Measurements from ENCODE around the gene CAMTA2. TPM values are rescaled to one million over a fixed set of nuclear protein-coding genes. Genes with fewer than 3 reads are reported as not detected.

The CAMTA2 gene
- total RNA-seq, 6 experiments from 2014 or later: 48.9 to 60.8 (median 54.1) TPM

DNA sequence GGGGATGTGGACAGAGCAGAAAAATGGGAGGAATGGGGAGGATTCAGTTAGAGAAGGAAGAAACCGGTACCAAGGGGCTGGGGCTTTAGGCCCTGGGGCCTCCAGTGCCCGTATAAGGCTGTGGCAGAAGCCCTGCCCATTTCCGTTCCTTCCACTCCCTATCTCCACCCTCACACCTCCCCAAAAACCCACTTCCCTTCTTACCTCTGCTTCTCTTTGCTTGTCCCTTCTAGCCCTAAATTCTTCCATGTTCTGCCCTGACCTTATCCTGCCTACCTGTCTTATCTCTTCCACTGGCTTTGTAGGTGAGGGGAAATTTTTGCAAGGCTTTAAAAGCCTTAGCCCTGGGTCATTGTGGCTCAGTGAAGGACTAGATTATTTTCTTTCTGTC lies 43.3 kb downstream of the CAMTA2 start:
- Mint-ChIP-seq H3K36me3 (ENCODE audit: low read depth) (peaks cover 64% of the 10 kb centered on the region), H3K27me3 (ENCODE audit: insufficient read depth) (peaks cover 17% of the 10 kb centered on the region), H3K4me3 (peak overlapping the region; percentile 91), H3K4me1 (ENCODE audit: low read depth) (peaks cover 63% of the 10 kb centered on the region), H3K9me3 (no peaks in the 10 kb centered on the region), H3K27ac (peak overlapping the region; percentile 91)
- no peak for DNase-seq
- TF ChIP-seq, protein P1, sequence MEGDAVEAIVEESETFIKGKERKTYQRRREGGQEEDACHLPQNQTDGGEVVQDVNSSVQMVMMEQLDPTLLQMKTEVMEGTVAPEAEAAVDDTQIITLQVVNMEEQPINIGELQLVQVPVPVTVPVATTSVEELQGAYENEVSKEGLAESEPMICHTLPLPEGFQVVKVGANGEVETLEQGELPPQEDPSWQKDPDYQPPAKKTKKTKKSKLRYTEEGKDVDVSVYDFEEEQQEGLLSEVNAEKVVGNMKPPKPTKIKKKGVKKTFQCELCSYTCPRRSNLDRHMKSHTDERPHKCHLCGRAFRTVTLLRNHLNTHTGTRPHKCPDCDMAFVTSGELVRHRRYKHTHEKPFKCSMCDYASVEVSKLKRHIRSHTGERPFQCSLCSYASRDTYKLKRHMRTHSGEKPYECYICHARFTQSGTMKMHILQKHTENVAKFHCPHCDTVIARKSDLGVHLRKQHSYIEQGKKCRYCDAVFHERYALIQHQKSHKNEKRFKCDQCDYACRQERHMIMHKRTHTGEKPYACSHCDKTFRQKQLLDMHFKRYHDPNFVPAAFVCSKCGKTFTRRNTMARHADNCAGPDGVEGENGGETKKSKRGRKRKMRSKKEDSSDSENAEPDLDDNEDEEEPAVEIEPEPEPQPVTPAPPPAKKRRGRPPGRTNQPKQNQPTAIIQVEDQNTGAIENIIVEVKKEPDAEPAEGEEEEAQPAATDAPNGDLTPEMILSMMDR (IDR thresholded peaks at IDR 0.05): no peak

DNA sequence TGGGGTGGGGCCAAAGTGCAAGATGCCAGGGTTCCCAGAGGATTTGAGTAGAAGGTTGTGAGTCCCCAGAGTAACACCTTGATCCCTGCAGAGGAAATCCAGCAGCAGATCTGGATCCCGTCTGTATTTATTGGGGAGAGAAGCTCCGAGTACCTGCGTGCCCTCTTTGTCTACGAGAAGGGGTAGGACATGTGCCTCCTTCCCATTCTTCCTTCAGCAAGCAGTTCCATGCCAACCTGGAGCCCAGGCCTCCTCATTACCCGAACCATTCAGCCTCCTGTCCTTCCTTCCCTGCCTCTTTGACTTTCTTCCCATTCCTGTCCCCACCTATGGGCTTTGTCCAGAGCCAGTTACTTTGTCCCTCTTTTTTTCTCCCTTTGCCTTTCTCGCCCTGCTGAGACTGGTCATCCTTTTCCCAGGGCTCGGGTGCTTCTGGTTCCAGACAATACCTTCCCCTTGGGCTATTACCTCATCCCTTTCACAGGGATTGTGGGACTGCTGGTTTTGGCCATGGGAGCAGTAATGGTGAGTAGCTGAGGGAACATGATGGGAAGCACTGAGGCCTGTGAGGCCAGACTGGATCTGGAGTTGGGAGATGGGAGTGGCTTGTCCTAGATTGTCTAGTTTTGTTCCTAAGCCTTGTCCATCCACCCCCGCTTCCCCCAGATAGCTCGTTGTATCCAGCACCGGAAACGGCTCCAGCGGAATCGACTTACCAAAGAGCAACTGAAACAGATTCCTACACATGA lies 44.5 kb downstream of the CAMTA2 start:
- H3K27ac Mint-ChIP-seq: peak overlapping the region; percentile 100
- peaks cover 70% of the 10 kb centered on the region for H3K36me3 Mint-ChIP-seq (ENCODE audit: low read depth)
- H3K4me1 Mint-ChIP-seq (ENCODE audit: low read depth): peaks cover 70% of the 10 kb centered on the region
- H3K27me3 Mint-ChIP-seq (ENCODE audit: insufficient read depth): peaks cover 17% of the 10 kb centered on the region
- TF ChIP-seq, protein P1 (IDR thresholded peaks at IDR 0.05): no peak
- H3K9me3 Mint-ChIP-seq: no peaks in the 10 kb centered on the region
- H3K4me3 Mint-ChIP-seq: peak overlapping the region; percentile 31
- no peak for DNase-seq

- Mint-ChIP-seq H3K27me3 (ENCODE audit: insufficient read depth) (peaks cover 11% of the 10 kb centered on the region), H3K9me3 (no peaks in the 10 kb centered on the region), H3K4me1 (ENCODE audit: low read depth) (peaks cover 66% of the 10 kb centered on the region), H3K36me3 (ENCODE audit: low read depth) (peaks cover 57% of the 10 kb centered on the region), H3K4me3 (peak overlapping the region; percentile 95), H3K27ac (peak overlapping the region; percentile 100)
- DNase-seq: no peak
- TF ChIP-seq, protein P1 (IDR thresholded peaks at IDR 0.05): no peak
These were observed 46.2 kb downstream of the CAMTA2 start for GRCh38 chr17:4941319-4941610.

DNA sequence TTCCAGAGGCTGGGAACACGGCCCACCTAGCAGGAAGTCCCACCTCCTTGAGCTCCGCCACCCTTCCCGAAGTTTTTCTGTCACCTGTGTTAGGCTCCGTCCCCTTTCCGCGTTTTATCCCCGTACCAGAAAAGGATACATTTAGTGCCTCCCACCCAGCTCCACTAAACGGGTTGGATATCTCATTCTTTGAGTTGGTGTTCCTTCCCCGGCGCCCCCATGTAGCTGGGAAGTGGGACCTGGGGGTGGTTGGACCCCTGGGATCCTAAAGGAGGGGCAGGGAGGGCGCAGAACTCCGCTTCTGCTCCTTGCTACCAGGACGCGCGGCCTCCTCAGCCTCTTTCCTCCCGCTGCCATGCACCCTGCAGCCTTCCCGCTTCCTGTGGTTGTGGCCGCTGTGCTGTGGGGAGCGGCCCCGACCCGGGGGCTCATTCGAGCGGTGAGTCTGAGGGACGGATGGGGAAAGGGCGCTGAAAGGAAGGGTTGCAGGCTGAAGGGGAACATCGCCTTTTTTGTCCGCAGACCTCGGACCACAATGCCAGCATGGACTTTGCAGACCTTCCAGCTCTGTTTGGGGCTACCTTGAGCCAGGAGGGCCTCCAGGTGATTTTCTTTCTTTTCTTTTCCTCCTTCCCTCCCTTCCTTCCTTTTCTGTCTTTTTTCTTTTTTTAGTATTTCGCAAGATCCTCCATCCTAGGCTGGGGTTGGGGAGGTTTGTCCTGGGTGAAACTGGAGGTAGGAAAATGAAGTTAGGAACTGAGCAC lies 46.7 kb downstream of the CAMTA2 start:
- Mint-ChIP-seq H3K27me3 (ENCODE audit: insufficient read depth) (peaks cover 9% of the 10 kb centered on the region), H3K4me3 (peak overlapping the region; percentile 95), H3K27ac (peak overlapping the region; percentile 100), H3K4me1 (ENCODE audit: low read depth) (peaks cover 61% of the 10 kb centered on the region), H3K9me3 (no peaks in the 10 kb centered on the region), H3K36me3 (ENCODE audit: low read depth) (peaks cover 56% of the 10 kb centered on the region)
- TF ChIP-seq, protein P1 (IDR thresholded peaks at IDR 0.05): no peak
- DNase-seq: no peak

GRCh38 chr17:4939796-4940554 lies 47.5 kb downstream of the CAMTA2 start, which contains the start of the genes RNF167 and SLC25A11:
TSS of gene RNF167 (plus strand) at chr17:4940268. CDS start at chr17:4940910, 642 bp downstream.
TSS of gene SLC25A11 (minus strand) at chr17:4940046. CDS start at chr17:4939910, 136 bp downstream.
- Mint-ChIP-seq H3K4me1 (ENCODE audit: low read depth) (peaks cover 53% of the 10 kb centered on the region), H3K36me3 (ENCODE audit: low read depth) (peaks cover 48% of the 10 kb centered on the region), H3K27me3 (ENCODE audit: insufficient read depth) (peaks cover 6% of the 10 kb centered on the region), H3K9me3 (no peaks in the 10 kb centered on the region), H3K27ac (peak within 1 kb of the TSS; percentile 100), H3K4me3 (peak within 1 kb of the TSS; percentile 95)
- TF ChIP-seq, protein P1 (IDR thresholded peaks at IDR 0.05): no peak
- DNase-seq: peak; percentile 100
